GM21723 (cell line): ENCODE results near the gene GJB2.

Experiments
- ATAC-seq: cut with Tn5 transposase; IDR thresholded peaks from one replicate; pipeline ENCODE4 v1.9.1; 2021; ENCODE audit warnings: mild to moderate bottlenecking, moderate library complexity; ENCODE audit not compliant: unreplicated experiment

GJB2 gene

DNA sequence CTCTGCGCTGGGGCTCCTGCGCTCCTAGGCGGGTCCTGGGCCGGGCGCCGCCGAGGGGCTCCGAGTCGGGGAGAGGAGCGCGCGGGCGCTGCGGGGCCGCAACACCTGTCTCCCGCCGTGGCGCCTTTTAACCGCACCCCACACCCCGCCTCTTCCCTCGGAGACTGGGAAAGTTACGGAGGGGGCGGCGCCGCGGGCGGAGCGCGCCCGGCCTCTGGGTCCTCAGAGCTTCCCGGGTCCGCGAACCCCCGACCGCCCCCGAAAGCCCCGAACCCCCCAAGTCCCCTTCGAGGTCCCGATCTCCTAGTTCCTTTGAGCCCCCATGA, at the start of gene GJB2:
GJB2 (minus strand) TSS at position 103 of the 326 bp plus-strand sequence. CDS start 3,357 bp downstream, outside the sequence.
- ATAC-seq = no peak

DNA sequence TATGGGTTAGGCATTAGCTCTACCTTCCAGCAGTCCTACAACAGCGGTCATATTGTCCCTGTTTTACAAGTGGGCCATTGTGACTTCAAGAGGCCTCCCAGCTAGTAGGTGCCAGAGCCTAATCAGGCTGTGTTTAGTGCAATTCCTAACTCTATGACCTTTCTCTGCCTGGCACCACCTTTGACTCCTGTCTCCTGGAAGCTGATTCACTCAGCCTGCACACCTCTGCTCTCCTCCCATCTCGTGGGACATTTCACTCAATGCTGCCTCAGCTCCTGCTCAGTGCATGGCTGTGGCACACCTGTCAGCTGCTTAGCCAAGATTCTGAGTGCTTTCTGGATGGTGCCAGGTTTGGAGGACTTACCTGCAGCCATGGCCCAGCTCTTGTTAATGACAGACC, 48.9 kb upstream of the GJB2 start:
- no peak for ATAC-seq

DNA sequence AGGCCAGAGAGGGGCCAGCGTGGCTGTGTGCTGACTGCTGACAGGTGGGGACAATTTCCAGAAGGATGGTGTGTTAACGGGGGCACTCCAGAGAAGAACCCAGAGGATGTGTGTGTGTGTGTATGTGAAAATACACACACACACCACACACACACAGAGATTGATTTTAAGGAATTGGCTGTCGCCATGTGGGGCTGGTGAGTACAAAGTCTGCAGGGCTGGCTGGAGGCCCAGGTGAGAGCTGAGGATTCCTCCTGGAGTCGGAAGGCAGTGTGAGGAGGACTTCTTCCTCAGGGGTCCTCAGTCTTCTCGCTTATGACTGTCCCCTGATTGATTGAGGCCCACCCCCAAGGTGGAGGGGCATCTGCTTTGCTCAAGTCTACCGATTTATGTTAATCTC, 47.0 kb upstream of the GJB2 start:
- ATAC-seq = no peak

DNA sequence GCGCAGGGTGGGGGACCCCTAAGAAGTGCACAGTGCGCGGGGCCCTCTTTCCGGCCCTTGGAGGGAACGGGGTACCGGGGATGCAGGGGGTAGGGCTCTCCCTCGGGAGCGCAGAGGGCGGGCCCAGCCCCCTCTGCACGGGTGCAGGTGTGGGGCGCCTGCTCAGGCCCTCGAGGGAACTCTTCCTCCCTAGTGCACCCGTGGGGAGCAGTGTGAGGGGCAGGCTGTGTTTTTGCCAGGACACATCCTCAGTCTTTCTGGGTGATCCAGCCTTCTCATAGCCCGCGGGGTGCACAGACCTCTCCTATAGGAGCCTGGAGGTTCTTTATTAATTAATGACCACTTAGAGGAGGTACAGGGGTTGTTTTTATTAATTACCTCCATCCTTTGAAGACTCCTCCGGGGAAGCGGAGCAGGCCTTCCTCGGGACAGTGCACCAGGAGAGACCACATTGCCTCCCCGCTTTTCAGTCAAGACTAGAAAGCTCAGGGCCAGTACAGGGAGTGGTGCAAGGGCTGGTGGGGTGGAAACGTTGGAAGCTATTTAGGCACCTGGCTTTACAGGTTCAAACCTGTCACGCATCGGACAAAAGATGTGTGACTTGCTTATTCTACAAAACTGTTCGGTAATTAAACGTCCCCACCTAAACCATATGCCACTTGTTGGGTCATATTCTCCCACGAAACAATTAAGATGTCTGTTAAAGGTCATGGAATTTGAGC, 40.0 kb upstream of the GJB2 start:
- no peak for ATAC-seq

DNA sequence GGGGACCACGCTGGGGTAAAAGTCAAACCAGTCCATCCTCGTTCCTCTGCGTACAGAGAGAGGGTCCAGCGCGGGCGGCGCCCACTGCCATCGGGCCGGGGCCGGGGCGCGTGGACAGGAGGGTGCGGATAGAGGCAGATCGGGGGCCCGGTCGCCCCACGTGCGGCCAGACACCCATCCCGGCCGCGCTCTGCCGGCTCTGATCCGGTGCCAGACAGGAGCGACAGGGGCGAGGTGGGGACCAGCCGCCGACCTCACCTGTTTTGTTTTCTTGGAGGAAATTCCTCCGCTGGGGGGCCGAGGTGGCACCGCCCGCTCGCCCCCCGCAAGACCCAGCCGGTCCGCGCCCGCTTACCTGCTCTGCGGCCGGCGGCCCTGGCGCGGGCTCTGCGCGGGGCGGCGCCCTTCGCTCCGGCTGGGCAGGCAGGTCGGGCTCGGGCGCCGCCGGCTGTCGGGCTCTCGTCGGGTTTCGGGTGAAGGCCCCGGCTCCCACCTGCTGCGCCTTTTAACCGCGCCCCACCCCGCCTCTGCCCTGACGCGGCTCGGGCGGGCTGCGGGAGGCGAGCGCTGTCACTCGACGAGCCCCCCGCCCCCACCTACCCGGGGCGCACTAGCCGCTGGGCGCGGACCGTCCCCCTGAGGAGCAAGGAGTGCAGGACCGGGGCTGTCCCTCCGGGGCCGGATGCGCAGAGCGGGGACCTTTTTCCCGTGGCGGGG, 39.3 kb upstream of the GJB2 start, which contains the start of gene GJB6:
GJB6 (minus strand) TSS at position 481 of the 717 bp plus-strand sequence. CDS start 8,839 bp downstream, outside the sequence.
- no peak for ATAC-seq

DNA sequence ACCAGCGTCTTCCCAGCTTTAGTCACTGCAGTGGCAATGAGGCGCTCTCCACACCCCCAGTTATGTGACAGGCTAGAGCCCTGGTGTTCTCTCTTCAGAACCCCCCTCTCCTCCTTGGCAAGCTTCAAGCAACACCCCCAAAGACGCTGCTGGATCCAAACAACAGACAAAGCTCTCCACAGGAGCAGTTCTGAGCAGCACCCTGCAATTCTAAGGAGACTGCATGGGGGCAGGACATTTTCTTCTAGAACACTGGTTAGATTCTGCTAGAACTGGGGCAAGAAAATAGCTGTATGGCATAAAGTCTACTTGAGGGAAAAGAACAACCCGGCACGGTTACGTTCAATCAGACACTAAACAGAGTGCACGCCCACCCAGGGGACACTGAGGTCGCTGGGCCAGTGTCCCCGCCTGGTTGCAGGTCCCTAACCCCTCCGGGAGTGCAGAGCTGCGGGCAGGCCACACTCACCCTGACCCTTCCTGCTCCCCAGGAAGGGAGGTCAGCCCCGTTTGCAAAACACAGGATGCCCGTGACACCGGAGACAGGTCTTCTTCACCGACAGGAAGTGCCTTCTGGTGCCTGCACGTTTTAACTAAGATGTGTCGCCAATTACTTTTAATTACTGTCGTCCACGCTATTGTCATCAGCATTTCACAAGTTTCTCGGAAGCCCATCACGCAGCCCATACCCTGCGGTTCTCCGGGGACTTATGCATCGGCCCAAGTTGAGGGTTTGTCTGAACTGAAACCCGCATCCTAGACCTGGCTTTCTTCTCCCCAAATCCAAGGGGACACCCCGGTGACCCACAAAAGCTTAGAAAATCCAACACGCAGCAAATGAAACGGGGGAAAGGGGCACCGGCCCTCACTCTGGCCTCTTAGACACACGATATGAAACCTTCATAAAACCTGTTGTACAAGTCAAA, 38.4 kb upstream of the GJB2 start:
- ATAC-seq = no peak

DNA sequence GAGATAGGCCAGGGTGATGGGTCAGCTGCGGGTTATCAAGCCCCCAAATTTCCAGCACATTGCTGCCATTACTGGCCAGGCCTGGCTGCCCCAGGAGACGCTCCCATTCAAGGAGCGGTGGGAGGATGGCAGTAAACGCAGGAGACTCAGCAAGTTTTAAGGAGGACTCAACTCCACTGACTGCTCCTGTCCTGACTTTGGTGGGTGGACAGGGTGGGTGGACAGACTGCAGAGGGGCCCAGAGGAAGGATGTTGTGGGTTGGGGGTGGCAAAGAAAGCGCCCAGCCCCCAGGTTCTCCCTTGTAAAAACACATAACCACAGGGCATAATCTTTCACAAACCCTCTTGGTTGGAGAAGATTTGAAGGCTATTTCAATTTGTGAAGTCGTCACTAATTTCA, 35.0 kb upstream of the GJB2 start:
- ATAC-seq = no peak

DNA sequence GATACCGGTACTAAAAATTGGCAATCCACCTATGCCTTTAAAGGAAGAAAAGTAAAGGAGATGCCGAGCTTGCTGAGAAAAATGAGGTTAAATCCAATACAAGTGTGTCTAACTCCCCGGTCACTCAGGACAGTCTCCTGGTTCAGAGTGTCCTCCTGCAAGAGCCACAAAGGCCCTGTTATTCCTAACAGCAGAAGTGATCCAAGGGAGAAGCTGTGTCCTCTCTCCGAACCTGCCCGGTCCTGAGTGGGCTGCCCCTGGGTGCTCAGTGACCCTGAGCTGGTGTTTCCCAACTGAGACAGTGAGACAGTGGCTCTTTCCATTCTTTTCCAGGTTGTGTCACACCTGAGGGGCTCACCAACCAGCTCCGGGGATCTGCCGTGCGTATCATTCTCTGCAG, 34.5 kb upstream of the GJB2 start:
- ATAC-seq = no peak

DNA sequence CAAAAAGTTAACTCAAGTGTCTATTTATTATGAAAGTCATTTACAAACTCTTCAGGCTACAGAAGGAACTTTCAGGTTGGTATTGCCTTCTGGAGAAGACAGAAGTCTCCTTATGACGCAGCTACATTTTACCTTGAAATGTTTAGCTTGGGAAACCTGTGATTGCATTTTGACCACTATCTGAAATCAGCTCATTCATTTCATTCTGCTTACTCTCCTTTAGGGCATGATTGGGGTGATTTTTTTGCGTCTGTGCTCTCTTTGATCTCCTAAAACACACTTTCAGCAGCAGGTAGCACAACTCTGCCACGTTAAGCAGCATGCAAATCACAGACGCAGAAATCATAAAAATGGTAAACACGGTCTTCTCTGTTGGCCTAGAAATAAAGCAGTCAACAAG, 29.8 kb upstream of the GJB2 start:
- ATAC-seq = no peak

DNA sequence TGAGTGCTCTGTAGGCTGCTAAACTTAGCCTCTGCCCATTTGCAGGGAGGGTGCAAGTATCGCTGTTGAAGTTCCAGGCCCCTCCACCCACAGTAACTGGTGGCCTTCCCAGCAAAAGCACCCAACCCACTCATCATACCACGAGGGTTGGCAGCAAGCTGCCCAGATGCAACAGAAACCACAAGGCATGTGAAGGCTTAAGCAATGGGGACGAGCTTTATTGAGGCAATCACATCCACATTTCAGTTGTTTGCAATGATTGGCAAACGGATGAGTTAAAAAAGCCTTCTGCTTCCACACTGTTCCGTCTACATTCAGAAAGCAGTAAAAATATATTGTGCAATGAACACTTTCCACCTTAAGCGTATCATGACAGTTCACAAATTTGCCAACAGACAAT, 29.0 kb upstream of the GJB2 start:
- ATAC-seq = no peak

DNA sequence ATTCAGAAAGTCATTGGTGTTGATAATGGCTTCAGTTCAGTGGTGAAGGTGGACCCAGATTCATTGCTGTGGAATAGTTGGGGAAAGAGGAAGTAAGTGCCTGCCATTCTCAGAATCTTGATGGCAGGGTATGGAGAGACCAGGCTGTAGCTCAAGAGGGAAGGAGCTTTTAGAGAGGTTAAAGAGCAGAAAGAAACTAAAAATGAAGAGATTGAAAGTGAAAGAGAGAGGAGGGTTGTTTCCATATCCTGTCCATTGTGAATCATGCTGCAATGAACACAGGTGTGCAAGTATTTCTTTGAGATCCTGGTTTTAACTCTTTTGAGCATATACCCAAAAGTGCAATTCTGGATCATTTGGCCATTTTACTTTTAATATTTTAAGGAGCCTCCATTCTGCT, 26.8 kb upstream of the GJB2 start:
- peak; percentile 99 for ATAC-seq

DNA sequence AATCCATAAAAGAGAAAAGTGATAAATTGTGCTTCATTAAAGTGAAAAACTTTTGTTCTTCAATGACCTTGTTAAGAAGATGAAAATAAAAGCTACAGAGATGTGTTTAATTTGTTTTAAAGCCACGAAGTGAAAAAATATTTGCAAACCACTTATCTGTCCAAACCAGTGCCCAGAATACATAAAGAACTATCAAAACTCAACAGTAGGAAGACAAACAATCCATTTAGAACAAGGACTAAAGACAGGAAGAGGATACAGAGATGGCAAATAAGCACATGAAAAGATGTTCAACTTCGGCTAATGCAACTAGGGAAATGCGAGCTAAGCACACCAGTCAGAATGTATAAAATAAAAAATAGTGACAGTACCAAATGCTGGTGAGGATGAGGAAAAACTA, 24.4 kb upstream of the GJB2 start:
- ATAC-seq = no peak

DNA sequence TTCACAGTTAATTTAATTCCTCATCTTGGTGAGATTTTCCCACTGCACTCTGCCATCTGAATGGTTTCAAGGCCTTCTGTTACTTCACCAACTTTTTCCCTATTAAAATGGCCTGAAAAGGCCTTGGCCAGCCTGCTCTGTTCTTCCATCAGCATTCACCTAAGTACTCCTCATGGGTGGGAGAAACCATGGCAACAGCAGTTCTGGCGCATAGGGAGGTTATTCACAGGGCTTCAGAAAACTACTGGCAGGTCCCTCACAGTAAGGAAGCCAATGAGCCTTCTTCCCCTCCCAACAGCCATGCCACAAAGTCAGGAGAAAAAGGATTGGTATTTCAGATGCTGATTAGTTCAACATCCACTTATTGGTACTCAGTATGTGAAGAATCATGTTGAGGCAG, 17.2 kb upstream of the GJB2 start:
- no peak for ATAC-seq

DNA sequence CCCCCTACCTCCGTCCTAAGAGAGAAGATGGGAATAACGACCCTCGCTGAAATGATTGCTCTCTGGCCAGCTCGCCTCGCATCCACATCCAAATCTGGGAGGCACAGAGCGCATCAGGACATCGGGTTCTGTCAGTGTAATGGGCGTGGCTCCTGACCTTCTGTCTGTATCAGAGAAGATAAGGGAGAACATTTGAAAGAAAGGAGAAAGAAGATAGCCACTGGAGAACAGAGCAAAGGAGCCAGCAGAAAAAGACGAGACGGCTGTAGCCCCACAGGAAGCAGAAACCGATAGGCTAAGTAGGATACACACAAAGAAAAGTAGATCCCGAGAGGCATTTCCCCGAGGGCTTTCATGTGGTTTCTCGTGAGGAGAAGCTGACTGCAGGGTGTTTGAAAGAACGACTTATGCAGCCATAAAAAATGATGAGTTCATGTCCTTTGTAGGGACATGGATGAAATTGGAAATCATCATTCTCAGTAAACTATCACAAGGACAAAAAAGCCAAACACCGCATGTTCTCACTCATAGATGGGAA, 14.0 kb upstream of the GJB2 start:
- ATAC-seq = no peak

DNA sequence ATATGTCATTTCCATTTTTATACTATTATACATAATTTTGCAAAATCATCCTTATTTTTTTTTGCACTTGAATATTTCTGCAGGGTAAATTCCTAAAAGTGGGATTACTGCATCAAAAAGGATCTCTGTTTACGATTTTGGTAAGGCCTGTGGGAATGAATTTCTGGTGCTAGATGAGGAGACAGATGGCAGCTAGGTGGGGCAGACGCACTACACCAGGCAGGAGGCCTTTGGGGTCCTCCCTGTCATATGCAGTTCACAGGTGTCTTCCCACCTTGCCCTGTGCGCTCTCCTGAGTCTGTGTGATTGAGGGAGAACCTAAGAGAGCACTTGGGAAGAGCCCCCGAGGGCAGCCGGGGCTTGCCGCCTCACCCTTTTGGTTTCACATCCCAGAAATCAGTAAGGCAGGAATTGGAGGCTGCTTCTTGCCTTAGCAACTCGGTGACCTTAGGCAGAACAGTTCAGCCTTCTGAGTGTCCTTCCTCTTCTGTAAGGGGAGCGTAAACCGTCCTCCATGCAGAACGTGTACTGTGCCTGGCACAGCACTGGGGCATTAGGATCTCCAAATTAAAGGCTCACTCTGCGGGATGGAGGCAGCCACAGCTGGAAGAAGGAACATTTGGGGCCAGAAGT, 13.4 kb upstream of the GJB2 start:
- no peak for ATAC-seq

DNA sequence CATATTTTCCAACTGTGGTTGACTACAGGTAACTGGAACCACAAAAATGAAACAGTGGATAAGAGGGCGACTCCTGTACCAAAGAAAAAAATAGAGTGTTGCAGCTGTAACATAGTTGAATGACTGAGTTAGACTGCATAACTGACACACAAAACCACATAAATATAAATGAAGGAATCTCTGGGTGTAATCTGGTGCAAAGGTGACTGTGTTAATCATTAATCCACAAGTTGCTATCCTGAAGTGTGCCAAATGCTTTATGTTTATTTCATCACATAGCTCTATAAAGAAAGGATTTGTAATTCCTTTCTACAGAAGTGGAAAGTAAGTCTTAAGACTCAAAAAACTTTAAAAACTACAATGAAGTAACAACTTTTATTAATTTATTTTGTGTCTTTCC, 6.0 kb upstream of the GJB2 start:
- ATAC-seq = no peak

DNA sequence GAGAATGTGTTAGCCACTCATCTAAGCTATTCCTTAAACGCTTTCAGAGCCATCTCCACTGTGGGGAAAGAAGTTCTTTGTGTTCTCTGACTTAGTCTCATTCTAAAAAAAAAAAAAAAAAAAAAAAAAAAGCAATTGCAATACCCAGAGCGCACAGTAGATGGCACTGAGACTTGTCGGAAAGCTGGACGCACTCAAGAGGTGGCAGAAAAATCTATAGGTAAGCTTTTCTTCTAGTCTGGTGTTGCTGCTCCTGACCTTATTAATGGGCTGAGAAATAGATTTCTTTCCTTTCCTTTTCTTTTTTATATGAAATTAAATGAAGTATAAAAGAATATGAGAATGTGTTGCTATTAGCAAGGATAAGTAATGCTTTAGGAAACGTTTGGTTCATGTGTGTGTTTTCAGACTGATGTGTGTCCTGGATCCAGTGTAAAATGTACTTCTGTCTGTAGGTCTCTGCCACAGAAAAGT, 4.7 kb upstream of the GJB2 start:
- peak; percentile 48 for ATAC-seq

DNA sequence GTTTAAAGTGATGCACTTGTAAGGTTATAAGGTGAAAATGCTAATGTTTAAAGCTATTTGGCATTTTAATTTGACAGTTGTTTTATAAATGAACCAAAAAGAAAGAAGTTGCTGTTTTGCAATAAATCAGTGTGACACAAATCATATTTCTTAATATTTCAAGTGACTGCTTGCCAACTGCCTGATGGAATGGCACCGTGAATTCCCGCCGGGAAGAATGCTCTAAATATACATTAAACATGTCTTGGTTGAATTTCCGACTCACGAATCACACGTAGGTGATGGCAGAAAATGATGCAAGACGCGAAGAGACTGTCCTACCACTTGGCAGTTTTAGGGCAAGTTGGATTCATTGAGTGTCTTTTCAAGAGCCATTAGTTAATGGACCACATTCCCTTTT, 3.1 kb upstream of the GJB2 start:
- no peak for ATAC-seq

DNA sequence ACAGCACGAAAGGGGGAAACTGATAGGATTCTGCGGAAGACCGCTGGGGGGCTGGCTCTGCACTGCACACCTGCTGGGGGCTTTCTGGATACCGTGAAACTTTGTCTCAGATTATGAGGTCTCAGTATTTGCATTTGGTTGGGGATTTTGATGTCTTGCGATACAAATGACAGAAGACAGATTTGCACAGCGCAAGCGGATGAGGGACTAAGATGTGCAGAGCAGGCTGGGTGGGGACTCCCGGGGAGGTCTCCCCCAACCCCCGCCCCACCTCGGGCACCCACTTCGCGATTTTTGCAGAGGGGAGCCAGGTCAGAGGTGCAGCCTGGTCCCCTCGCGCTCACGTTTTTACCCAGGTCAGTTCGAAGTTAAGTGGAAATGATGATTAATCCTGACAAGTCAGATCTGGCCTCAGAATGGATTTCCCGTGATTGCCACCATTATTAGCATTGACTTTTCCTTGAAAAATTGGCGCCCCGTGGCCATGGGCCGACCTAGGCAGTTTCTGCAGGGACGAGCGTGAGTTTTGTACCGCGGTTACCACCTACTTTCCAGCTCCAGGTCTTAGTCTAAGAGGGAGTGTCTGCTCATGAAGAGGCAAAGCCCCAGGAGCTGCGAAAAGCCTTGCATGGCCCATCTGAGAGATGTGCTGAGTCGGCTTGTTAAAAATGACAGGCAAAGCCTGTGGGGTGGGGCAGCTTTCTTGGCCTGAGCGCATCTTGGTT, 1.3 kb upstream of the GJB2 start:
- no peak for ATAC-seq
